Measurements from ENCODE around the gene TRIP4.

Gene TRIP4

GRCh38 chr15:64454282-64454681, 66.6 kb downstream of the TRIP4 start:
- peaks cover 8 to 59% of the 10 kb centered on the region in 2 experiments for H3K36me3 ChIP-seq (ENCODE audit: control insufficient read depth in 1 of 2, insufficient read depth in 2 of 2, low read depth in 1 of 2, low read length in 2 of 2)
- H3K79me1 ChIP-seq (replicated peaks; ENCODE audit: low read length, poor library complexity, severe bottlenecking): peaks cover 5% of the 10 kb centered on the region
- no peak overlapping the region for H4K8ac ChIP-seq (ENCODE audit: low read length)
- H3K18ac ChIP-seq (ENCODE audit: low read depth in 1 of 2, low read length in 2 of 2): no peak overlapping the region
- no peaks in the 10 kb centered on the region for H3K4me1 ChIP-seq (ENCODE audit: control insufficient read depth, insufficient read depth, low read depth, low read length)
- no peak overlapping the region for H4K91ac ChIP-seq (ENCODE audit: low read length)
- no peak overlapping the region for H2BK12ac ChIP-seq (ENCODE audit: low read length in 2 of 2)
- H3K4me3 ChIP-seq (ENCODE audit: insufficient read depth in 1 of 2, low read depth in 1 of 2, low read length in 2 of 2): no peak overlapping the region
- no peak overlapping the region for H3K23ac ChIP-seq (ENCODE audit: low read length in 2 of 2)
- no peak overlapping the region for H3K9ac ChIP-seq (ENCODE audit: low read length)
- no peak overlapping the region for H2AK5ac ChIP-seq (ENCODE audit: low read length, severe bottlenecking)
- H2AFZ ChIP-seq (ENCODE audit: low read depth, low read length): no peak overlapping the region
- H3K14ac ChIP-seq (ENCODE audit: low read length in 2 of 2): no peak overlapping the region
- no peak overlapping the region for H3K27ac ChIP-seq (ENCODE audit: low read length, poor library complexity, severe bottlenecking)
- H3K27me3 ChIP-seq (ENCODE audit: control insufficient read depth in 1 of 2, insufficient read depth in 1 of 2, low read length in 2 of 2): no peaks in the 10 kb centered on the region
- H3K4me2 ChIP-seq (ENCODE audit: low read length, poor library complexity, severe bottlenecking): no peak overlapping the region
- H3K9me3 ChIP-seq (ENCODE audit: control insufficient read depth, low read length): no peaks in the 10 kb centered on the region
- H2BK5ac ChIP-seq (ENCODE audit: low read depth, low read length, poor library complexity, severe bottlenecking): no peak overlapping the region
- H3K4ac ChIP-seq (ENCODE audit: low read depth in 1 of 2, low read length in 2 of 2): no peak overlapping the region
- no peak overlapping the region for H2BK15ac ChIP-seq (ENCODE audit: low read depth, poor library complexity, severe bottlenecking)
- no peak overlapping the region for H2BK120ac ChIP-seq (ENCODE audit: low read depth, low read length)
- DNase-seq: no peak

GRCh38 chr15:64455961-64456371, 68.3 kb downstream of the TRIP4 start:
- DNase-seq: no peak
- Histone ChIP-seq H3K4me1 (ENCODE audit: control insufficient read depth, insufficient read depth, low read depth, low read length) (no peaks in the 10 kb centered on the region), H3K14ac (ENCODE audit: low read length in 2 of 2) (no peak overlapping the region), H4K8ac (ENCODE audit: low read length) (no peak overlapping the region), H4K91ac (ENCODE audit: low read length) (no peak overlapping the region), H3K4ac (ENCODE audit: low read depth in 1 of 2, low read length in 2 of 2) (no peak overlapping the region), H3K79me1 (replicated peaks; ENCODE audit: low read length, poor library complexity, severe bottlenecking) (peaks cover 4% of the 10 kb centered on the region), H2BK5ac (ENCODE audit: low read depth, low read length, poor library complexity, severe bottlenecking) (no peak overlapping the region), H3K9ac (ENCODE audit: low read length) (no peak overlapping the region), H2BK120ac (ENCODE audit: low read depth, low read length) (no peak overlapping the region), H3K23ac (ENCODE audit: low read length in 2 of 2) (no peak overlapping the region), H3K36me3 (ENCODE audit: control insufficient read depth in 1 of 2, insufficient read depth in 2 of 2, low read depth in 1 of 2, low read length in 2 of 2) (peaks cover 5 to 47% of the 10 kb centered on the region in 2 experiments), H3K27ac (ENCODE audit: low read length, poor library complexity, severe bottlenecking) (no peak overlapping the region), H3K9me3 (ENCODE audit: control insufficient read depth, low read length) (no peaks in the 10 kb centered on the region), H3K18ac (ENCODE audit: low read depth in 1 of 2, low read length in 2 of 2) (no peak overlapping the region), H2AK5ac (ENCODE audit: low read length, severe bottlenecking) (no peak overlapping the region), H3K4me2 (ENCODE audit: low read length, poor library complexity, severe bottlenecking) (no peak overlapping the region), H3K27me3 (ENCODE audit: control insufficient read depth in 1 of 2, insufficient read depth in 1 of 2, low read length in 2 of 2) (no peaks in the 10 kb centered on the region), H3K4me3 (ENCODE audit: insufficient read depth in 1 of 2, low read depth in 1 of 2, low read length in 2 of 2) (no peak overlapping the region), H2BK15ac (ENCODE audit: low read depth, poor library complexity, severe bottlenecking) (no peak overlapping the region), H2AFZ (ENCODE audit: low read depth, low read length) (no peak overlapping the region), H2BK12ac (ENCODE audit: low read length in 2 of 2) (no peak overlapping the region)
- WGBS: 98% methylated on average over 3 of the region's 3 CpGs

- H3K27me3 ChIP-seq (ENCODE audit: control insufficient read depth in 1 of 2, insufficient read depth in 1 of 2, low read length in 2 of 2): no peaks in the 10 kb centered on the region
- no peak overlapping the region for H2AFZ ChIP-seq (ENCODE audit: low read depth, low read length)
- DNase-seq: peak; percentile 51
- H2BK5ac ChIP-seq (ENCODE audit: low read depth, low read length, poor library complexity, severe bottlenecking): no peak overlapping the region
- no peak overlapping the region for H3K23ac ChIP-seq (ENCODE audit: low read length in 2 of 2)
- no peak overlapping the region for H3K4ac ChIP-seq (ENCODE audit: low read depth in 1 of 2, low read length in 2 of 2)
- no peak overlapping the region for H3K18ac ChIP-seq (ENCODE audit: low read depth in 1 of 2, low read length in 2 of 2)
- H3K4me3 ChIP-seq (ENCODE audit: insufficient read depth in 1 of 2, low read depth in 1 of 2, low read length in 2 of 2): no peak overlapping the region
- H2BK120ac ChIP-seq (ENCODE audit: low read depth, low read length): no peak overlapping the region
- no peak overlapping the region for H2BK15ac ChIP-seq (ENCODE audit: low read depth, poor library complexity, severe bottlenecking)
- no CpG with 5 or more reads among the region's 1 CpG for WGBS
- H2BK12ac ChIP-seq (ENCODE audit: low read length in 2 of 2): no peak overlapping the region
- H3K14ac ChIP-seq (ENCODE audit: low read length in 2 of 2): no peak overlapping the region
- no peak overlapping the region for H4K8ac ChIP-seq (ENCODE audit: low read length)
- H3K9me3 ChIP-seq (ENCODE audit: control insufficient read depth, low read length): no peaks in the 10 kb centered on the region
- H4K91ac ChIP-seq (ENCODE audit: low read length): no peak overlapping the region
- peaks cover 5 to 47% of the 10 kb centered on the region in 2 experiments for H3K36me3 ChIP-seq (ENCODE audit: control insufficient read depth in 1 of 2, insufficient read depth in 2 of 2, low read depth in 1 of 2, low read length in 2 of 2)
- H3K27ac ChIP-seq (ENCODE audit: low read length, poor library complexity, severe bottlenecking): no peak overlapping the region
- H2AK5ac ChIP-seq (ENCODE audit: low read length, severe bottlenecking): no peak overlapping the region
- peaks cover under 1% of the 10 kb centered on the region for H3K4me1 ChIP-seq (ENCODE audit: control insufficient read depth, insufficient read depth, low read depth, low read length)
- no peak overlapping the region for H3K4me2 ChIP-seq (ENCODE audit: low read length, poor library complexity, severe bottlenecking)
- no peak overlapping the region for H3K9ac ChIP-seq (ENCODE audit: low read length)
- H3K79me1 ChIP-seq (replicated peaks; ENCODE audit: low read length, poor library complexity, severe bottlenecking): peaks cover 4% of the 10 kb centered on the region
Measured at GRCh38 chr15:64456634-64457108, 69.0 kb downstream of the TRIP4 start.

- Histone ChIP-seq H3K14ac (ENCODE audit: low read length in 2 of 2) (no peak overlapping the region), H2BK12ac (ENCODE audit: low read length in 2 of 2) (no peak overlapping the region), H2AK5ac (ENCODE audit: low read length, severe bottlenecking) (no peak overlapping the region), H2BK120ac (ENCODE audit: low read depth, low read length) (no peak overlapping the region), H3K27ac (ENCODE audit: low read length, poor library complexity, severe bottlenecking) (no peak overlapping the region), H3K27me3 (ENCODE audit: control insufficient read depth in 1 of 2, insufficient read depth in 1 of 2, low read length in 2 of 2) (no peaks in the 10 kb centered on the region), H2AFZ (ENCODE audit: low read depth, low read length) (no peak overlapping the region), H4K91ac (ENCODE audit: low read length) (no peak overlapping the region), H3K4me3 (ENCODE audit: insufficient read depth in 1 of 2, low read depth in 1 of 2, low read length in 2 of 2) (peak overlapping the region in 1 of 2 experiments; percentile 80), H3K4me2 (ENCODE audit: low read length, poor library complexity, severe bottlenecking) (no peak overlapping the region), H3K18ac (ENCODE audit: low read depth in 1 of 2, low read length in 2 of 2) (no peak overlapping the region), H3K4ac (ENCODE audit: low read depth in 1 of 2, low read length in 2 of 2) (no peak overlapping the region), H3K9ac (ENCODE audit: low read length) (peak overlapping the region; percentile 90), H3K23ac (ENCODE audit: low read length in 2 of 2) (no peak overlapping the region), H3K79me1 (replicated peaks; ENCODE audit: low read length, poor library complexity, severe bottlenecking) (peaks cover 4% of the 10 kb centered on the region), H2BK15ac (ENCODE audit: low read depth, poor library complexity, severe bottlenecking) (no peak overlapping the region), H3K4me1 (ENCODE audit: control insufficient read depth, insufficient read depth, low read depth, low read length) (peaks cover 5% of the 10 kb centered on the region), H2BK5ac (ENCODE audit: low read depth, low read length, poor library complexity, severe bottlenecking) (no peak overlapping the region), H4K8ac (ENCODE audit: low read length) (no peak overlapping the region), H3K36me3 (ENCODE audit: control insufficient read depth in 1 of 2, insufficient read depth in 2 of 2, low read depth in 1 of 2, low read length in 2 of 2) (peaks cover 3 to 36% of the 10 kb centered on the region in 2 experiments), H3K9me3 (ENCODE audit: control insufficient read depth, low read length) (no peaks in the 10 kb centered on the region)
- DNase-seq: no peak
- WGBS: 63% methylated on average over 3 of the region's 3 CpGs
Measured at GRCh38 chr15:64459066-64459781, 71.6 kb downstream of the TRIP4 start.
